GM12874 (cell line): ENCODE data around the gene MYOC.
A peak's percentile ranks its signal among the peaks of the same experiment; 100 is the strongest.

Experiments used
- TF ChIP-seq, protein P1 (sequence below): IDR thresholded peaks from 2 replicates; pipeline ENCODE4 v1.5.1; 2011; ENCODE audit warnings: low read depth, mild to moderate bottlenecking, control low read depth, low read length, moderate library complexity; ENCODE audit not compliant: insufficient read depth

The MYOC gene

GRCh38 chr1:171654942-171655745, 2.7 kb upstream of the MYOC start:
- TF ChIP-seq, protein P1, sequence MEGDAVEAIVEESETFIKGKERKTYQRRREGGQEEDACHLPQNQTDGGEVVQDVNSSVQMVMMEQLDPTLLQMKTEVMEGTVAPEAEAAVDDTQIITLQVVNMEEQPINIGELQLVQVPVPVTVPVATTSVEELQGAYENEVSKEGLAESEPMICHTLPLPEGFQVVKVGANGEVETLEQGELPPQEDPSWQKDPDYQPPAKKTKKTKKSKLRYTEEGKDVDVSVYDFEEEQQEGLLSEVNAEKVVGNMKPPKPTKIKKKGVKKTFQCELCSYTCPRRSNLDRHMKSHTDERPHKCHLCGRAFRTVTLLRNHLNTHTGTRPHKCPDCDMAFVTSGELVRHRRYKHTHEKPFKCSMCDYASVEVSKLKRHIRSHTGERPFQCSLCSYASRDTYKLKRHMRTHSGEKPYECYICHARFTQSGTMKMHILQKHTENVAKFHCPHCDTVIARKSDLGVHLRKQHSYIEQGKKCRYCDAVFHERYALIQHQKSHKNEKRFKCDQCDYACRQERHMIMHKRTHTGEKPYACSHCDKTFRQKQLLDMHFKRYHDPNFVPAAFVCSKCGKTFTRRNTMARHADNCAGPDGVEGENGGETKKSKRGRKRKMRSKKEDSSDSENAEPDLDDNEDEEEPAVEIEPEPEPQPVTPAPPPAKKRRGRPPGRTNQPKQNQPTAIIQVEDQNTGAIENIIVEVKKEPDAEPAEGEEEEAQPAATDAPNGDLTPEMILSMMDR, result peak; percentile 91

DNA sequence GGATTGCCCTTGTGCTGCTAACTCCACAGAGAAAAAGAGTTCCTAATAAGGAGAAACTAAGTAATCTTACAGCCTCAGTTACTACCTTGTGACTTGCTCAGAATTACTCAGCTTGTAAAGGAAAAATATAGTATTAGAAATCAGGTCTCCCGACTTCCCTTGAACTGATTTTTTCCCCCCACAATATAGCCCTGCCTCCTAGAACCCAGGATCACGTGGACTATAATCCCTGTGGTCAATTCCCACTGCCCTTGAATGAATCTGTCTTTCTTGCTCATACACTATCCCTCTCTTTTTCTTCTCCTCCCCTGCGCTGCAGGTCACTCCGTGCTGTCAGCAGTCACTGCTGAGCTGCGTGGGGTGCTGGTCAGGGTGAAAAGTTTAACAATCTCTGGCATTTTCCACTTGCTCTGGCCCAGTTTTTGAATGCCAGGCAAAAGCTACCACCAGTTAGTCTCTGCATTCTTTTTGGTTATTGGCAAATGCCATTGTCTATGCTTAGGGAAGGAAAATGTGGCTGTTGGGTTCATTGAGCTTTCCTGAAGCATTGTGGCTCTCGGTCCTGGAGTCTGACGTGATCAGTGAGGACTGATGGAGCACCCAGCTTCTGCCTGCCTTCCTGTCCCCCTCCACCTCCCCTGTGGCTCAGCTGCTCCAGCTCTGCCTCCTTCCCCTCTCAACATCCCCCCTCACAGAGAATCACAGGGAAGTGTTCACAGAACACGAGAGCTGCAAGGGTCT, 1.9 kb upstream of the MYOC start:
- TF ChIP-seq, protein P1, result no peak

GRCh38 chr1:171653796-171654195, 1.3 kb upstream of the MYOC start:
- TF ChIP-seq, protein P1, result no peak

GRCh38 chr1:171646249-171646560, 6.3 kb downstream of the MYOC start:
- TF ChIP-seq, protein P1, result no peak

DNA sequence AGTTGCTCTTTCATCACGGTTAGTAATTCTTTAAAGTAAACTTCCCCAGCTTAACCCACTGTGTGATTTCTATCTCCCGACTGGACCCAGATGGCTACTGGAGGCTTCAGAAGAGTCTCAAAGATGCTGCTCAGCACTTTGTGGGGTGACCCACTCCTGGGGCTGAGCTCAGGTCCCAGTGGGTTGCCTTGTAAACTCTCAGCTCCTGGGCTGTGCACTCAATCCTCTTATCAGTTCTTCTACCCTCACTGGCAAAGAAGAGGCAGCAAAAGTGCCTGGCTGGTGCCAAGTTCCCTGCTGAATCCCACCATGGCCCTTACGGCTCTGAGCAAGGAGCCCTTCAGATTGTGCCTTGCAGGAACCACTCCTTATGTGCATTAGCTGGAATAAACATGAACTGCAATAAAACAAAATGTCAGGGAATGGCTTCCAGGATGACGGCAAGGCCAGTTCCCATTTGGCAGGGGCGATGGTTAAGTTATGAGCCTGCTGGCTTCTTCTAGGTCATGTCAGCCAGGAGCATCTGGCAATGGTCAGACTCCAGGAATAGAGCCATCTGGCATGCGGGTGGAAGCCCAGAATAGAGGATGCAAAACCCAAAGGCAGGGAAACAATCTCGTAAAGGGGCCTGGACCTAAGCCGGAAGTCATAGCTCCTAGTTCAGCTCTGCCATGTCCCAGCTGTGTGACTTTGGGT, 6.8 kb downstream of the MYOC start:
- TF ChIP-seq, protein P1, result no peak

GRCh38 chr1:171644805-171645483, 7.5 kb downstream of the MYOC start:
- TF ChIP-seq, protein P1, result peak; percentile 75

- TF ChIP-seq, protein P1, result no peak
These were observed 9.3 kb downstream of the MYOC start for GRCh38 chr1:171643156-171643555.
